Esophagus (tissue), 2 donors: ENCODE measurements around the gene ACIN1. TPM values are rescaled to one million over a fixed set of nuclear protein-coding genes. Genes with fewer than 3 reads are reported as not detected.

Source experiments
- H3K27ac ChIP-seq, 2 donors: one replicate each; pipeline ENCODE4 v1.5.1; 2013; ENCODE audit warnings: low read depth in 2 of 2, mild to moderate bottlenecking in 2 of 2, inconsistent platforms in 1 of 2, low read length in 1 of 2, moderate library complexity in 1 of 2
- H3K27me3 ChIP-seq, 2 donors: one replicate each; pipeline ENCODE4 v1.6.1; 2013; ENCODE audit warnings: low read length in 2 of 2, control low read depth in 1 of 2, mild to moderate bottlenecking in 1 of 2; ENCODE audit not compliant: insufficient read depth in 2 of 2, control insufficient read depth in 1 of 2
- H3K36me3 ChIP-seq, 2 donors: one replicate each; pipeline ENCODE4 v1.6.1; 2013; ENCODE audit warnings: low read length in 1 of 2; ENCODE audit not compliant: control insufficient read depth in 2 of 2, insufficient read depth in 2 of 2
- H3K4me1 ChIP-seq, 2 donors: one replicate each; pipeline ENCODE4 v1.6.1; 2013; ENCODE audit warnings: low read length in 1 of 2; ENCODE audit not compliant: control insufficient read depth in 2 of 2, insufficient read depth in 2 of 2
- H3K4me3 ChIP-seq, 2 donors: one replicate each; pipeline ENCODE4 v1.5.1; 2013; ENCODE audit warnings: low read length in 2 of 2, mild to moderate bottlenecking in 2 of 2, low read depth in 1 of 2, moderate library complexity in 1 of 2
- H3K9me3 ChIP-seq, 2 donors: one replicate each; pipeline ENCODE4 v1.6.1; 2013; ENCODE audit warnings: mild to moderate bottlenecking in 2 of 2, low read depth in 1 of 2, low read length in 1 of 2, moderate library complexity in 1 of 2; ENCODE audit not compliant: control insufficient read depth in 2 of 2, insufficient read depth in 1 of 2
- WGBS, 2 donors: extraction: QIAGEN DNeasy Blood & Tissue Kit; methylation state at CpG; one replicate each; pipeline ENCODE4 v1.1.7; 2013; 5-methylcytosine and 5-hydroxymethylcytosine counted together
- polyA plus RNA-seq, 2 donors: library from polyadenylated mRNA; stranded (reverse); fragments of 200-250 nt; gene quantifications; one replicate each; pipeline ENCODE4 v1.2.3, GENCODE V29; 2013
- donor health status: healthy with polysubstance abuse.
- donor health status: Bipolar disorder and iron deficiency.

ACIN1 gene
- polyA plus RNA-seq, 2 donors: 70.5 to 136 TPM

GRCh38 chr14:23055147-23055550, 39.8 kb downstream of the ACIN1 start:
- 95 to 96% methylated on average over 12 of the region's 12 CpGs for WGBS, 2 donors
- Histone ChIP-seq H3K4me3 (no peak overlapping the region), H3K27ac (no peak overlapping the region), H3K9me3 (no peaks in the 10 kb centered on the region), H3K36me3 (peaks cover 0 to 13% of the 10 kb centered on the region in 2 donors), H3K27me3 (no peaks in the 10 kb centered on the region), H3K4me1 (peaks cover 0 to 10% of the 10 kb centered on the region in 2 donors)

- H3K4me1 ChIP-seq: peaks cover 0 to 10% of the 10 kb centered on the region in 2 donors
- H3K27ac ChIP-seq: no peak overlapping the region
- 80 to 83% methylated on average over 15 to 17 of the region's 17 CpGs for WGBS, 2 donors
- H3K27me3 ChIP-seq: no peaks in the 10 kb centered on the region
- peaks cover 0 to 7% of the 10 kb centered on the region in 2 donors for H3K36me3 ChIP-seq
- no peak overlapping the region for H3K4me3 ChIP-seq
- no peaks in the 10 kb centered on the region for H3K9me3 ChIP-seq
Observed at GRCh38 chr14:23054000-23054811, 40.7 kb downstream of the ACIN1 start.

- H3K27me3 ChIP-seq: no peaks in the 10 kb centered on the region
- 93 to 95% methylated on average over 10 of the region's 10 CpGs for WGBS, 2 donors
- peaks cover 0 to 10% of the 10 kb centered on the region in 2 donors for H3K4me1 ChIP-seq
- no peaks in the 10 kb centered on the region for H3K36me3 ChIP-seq
- H3K4me3 ChIP-seq: no peak overlapping the region
- no peak overlapping the region for H3K27ac ChIP-seq
- H3K9me3 ChIP-seq: no peaks in the 10 kb centered on the region
Observed at GRCh38 chr14:23053426-23053825, 41.5 kb downstream of the ACIN1 start.

- Histone ChIP-seq H3K36me3 (no peaks in the 10 kb centered on the region), H3K27me3 (no peaks in the 10 kb centered on the region), H3K4me1 (peaks cover 0 to 10% of the 10 kb centered on the region in 2 donors), H3K9me3 (no peaks in the 10 kb centered on the region), H3K4me3 (no peak overlapping the region), H3K27ac (no peak overlapping the region)
- 82 to 85% methylated on average over 3 of the region's 3 CpGs for WGBS, 2 donors
Observed at GRCh38 chr14:23052671-23053070, 42.3 kb downstream of the ACIN1 start.

GRCh38 chr14:23052182-23052623, 42.7 kb downstream of the ACIN1 start:
- 63 to 72% methylated on average over 14 of the region's 14 CpGs for WGBS, 2 donors
- no peak overlapping the region for H3K27ac ChIP-seq
- no peaks in the 10 kb centered on the region for H3K36me3 ChIP-seq
- H3K27me3 ChIP-seq: no peaks in the 10 kb centered on the region
- H3K9me3 ChIP-seq: no peaks in the 10 kb centered on the region
- no peak overlapping the region for H3K4me3 ChIP-seq
- H3K4me1 ChIP-seq: peaks cover 0 to 10% of the 10 kb centered on the region in 2 donors

- WGBS, 2 donors: 80 to 83% methylated on average over 5 of the region's 5 CpGs
- no peaks in the 10 kb centered on the region for H3K9me3 ChIP-seq
- no peaks in the 10 kb centered on the region for H3K36me3 ChIP-seq
- H3K27me3 ChIP-seq: no peaks in the 10 kb centered on the region
- no peak overlapping the region for H3K27ac ChIP-seq
- H3K4me1 ChIP-seq: peaks cover 0 to 3% of the 10 kb centered on the region in 2 donors
- H3K4me3 ChIP-seq: no peak overlapping the region
Observed at GRCh38 chr14:23051141-23052057, 43.5 kb downstream of the ACIN1 start.

GRCh38 chr14:23049011-23049410, 45.9 kb downstream of the ACIN1 start:
- Histone ChIP-seq H3K27ac (no peak overlapping the region), H3K4me1 (no peaks in the 10 kb centered on the region), H3K36me3 (no peaks in the 10 kb centered on the region), H3K4me3 (no peak overlapping the region), H3K27me3 (no peaks in the 10 kb centered on the region), H3K9me3 (no peaks in the 10 kb centered on the region)
- WGBS, 2 donors: 96 to 99% methylated on average over 9 of the region's 9 CpGs

GRCh38 chr14:23047751-23048693, 46.9 kb downstream of the ACIN1 start:
- 83 to 85% methylated on average over 65 to 85 of the region's 85 CpGs for WGBS, 2 donors
- H3K36me3 ChIP-seq: no peaks in the 10 kb centered on the region
- H3K4me3 ChIP-seq: no peak overlapping the region
- no peaks in the 10 kb centered on the region for H3K27me3 ChIP-seq
- H3K9me3 ChIP-seq: no peaks in the 10 kb centered on the region
- no peak overlapping the region for H3K27ac ChIP-seq
- H3K4me1 ChIP-seq: no peaks in the 10 kb centered on the region
